ENCODE results near the gene ARAF.

GRCh38 chrX:47523713-47524166, 37.3 kb upstream of the ARAF start:
- TF ChIP-seq CTCF (IDR thresholded peaks at IDR 0.05; ENCODE audit: low read depth, low read length) (no peak), EZH2phosphoT487 (IDR thresholded peaks at IDR 0.05; ENCODE audit: low read depth) (no peak)
